Ishikawa (cell line): ENCODE measurements around the gene SLC7A14.

Experiments used
- CEBPB ChIP-seq: IDR thresholded peaks from 2 replicates; pipeline ENCODE4 v1.6.1; 2012
- CREB1 ChIP-seq: IDR thresholded peaks from 2 replicates; pipeline ENCODE4 v1.6.1; 2012; ENCODE audit warnings: low read depth
- EGR1 ChIP-seq: IDR thresholded peaks from 2 replicates; pipeline ENCODE4 v1.6.1; 2012
- EP300 ChIP-seq: IDR thresholded peaks from 2 replicates; pipeline ENCODE4 v1.6.1; 2012; ENCODE audit warnings: borderline replicate concordance
- FOXM1 ChIP-seq: IDR thresholded peaks from 2 replicates; pipeline ENCODE4 v1.6.1; 2012; ENCODE audit warnings: low read depth, borderline replicate concordance
- MAX ChIP-seq: IDR thresholded peaks from 2 replicates; pipeline ENCODE4 v1.6.1; 2012
- NFIC ChIP-seq: IDR thresholded peaks from 2 replicates; pipeline ENCODE4 v1.6.1; 2012
- RAD21 ChIP-seq: IDR thresholded peaks from 2 replicates; pipeline ENCODE4 v1.6.1; 2012; ENCODE audit warnings: low read depth
- REST ChIP-seq: IDR thresholded peaks from 2 replicates; pipeline ENCODE4 v1.6.1; 2012; ENCODE audit warnings: low read depth, mild to moderate bottlenecking
- TAF1 ChIP-seq: IDR thresholded peaks from 2 replicates; pipeline ENCODE4 v1.6.1; 2012; ENCODE audit warnings: low read depth, mild to moderate bottlenecking
- TCF12 ChIP-seq: IDR thresholded peaks from 2 replicates; pipeline ENCODE4 v1.6.1; 2012; ENCODE audit warnings: low read depth
- TEAD4 ChIP-seq: IDR thresholded peaks from 2 replicates; pipeline ENCODE4 v1.6.1; 2012
- USF1 ChIP-seq: IDR thresholded peaks from 2 replicates; pipeline ENCODE4 v1.6.1; 2012
- YY1 ChIP-seq: IDR thresholded peaks from 2 replicates; pipeline ENCODE4 v1.6.1; 2012; ENCODE audit warnings: low read depth
- ZBTB7A ChIP-seq: IDR thresholded peaks from 2 replicates; pipeline ENCODE4 v1.6.1; 2012; ENCODE audit warnings: low read depth

SLC7A14 gene

GRCh38 chr3:170606675-170607074 is 20.8 kb upstream of the SLC7A14 start:
- TF ChIP-seq FOXM1 (no peak), MAX (no peak), EGR1 (no peak), REST (no peak), USF1 (no peak), NFIC (no peak), RAD21 (no peak), TCF12 (no peak), CEBPB (no peak), CREB1 (no peak), TAF1 (no peak), TEAD4 (no peak), ZBTB7A (no peak), EP300 (no peak)

GRCh38 chr3:170605490-170605889 is 19.6 kb upstream of the SLC7A14 start:
- TF ChIP-seq FOXM1, result no peak
- no peak for TF ChIP-seq EP300
- TF ChIP-seq RAD21, result no peak
- TF ChIP-seq TEAD4, result no peak
- TF ChIP-seq YY1, result no peak
- TF ChIP-seq USF1, result no peak
- TF ChIP-seq CEBPB, result no peak
- no peak for TF ChIP-seq MAX
- no peak for TF ChIP-seq NFIC
- no peak for TF ChIP-seq REST
- no peak for TF ChIP-seq TCF12
- no peak for TF ChIP-seq TAF1
- no peak for TF ChIP-seq CREB1
- TF ChIP-seq EGR1, result no peak
- no peak for TF ChIP-seq ZBTB7A

- TF ChIP-seq REST (peak; percentile 87), MAX (no peak)
Measured at GRCh38 chr3:170603770-170604510, 18.1 kb upstream of the SLC7A14 start.

- no peak for TF ChIP-seq REST
- no peak for TF ChIP-seq EP300
- TF ChIP-seq FOXM1, result no peak
- TF ChIP-seq NFIC, result no peak
- no peak for TF ChIP-seq TEAD4
- no peak for TF ChIP-seq TCF12
- no peak for TF ChIP-seq TAF1
- no peak for TF ChIP-seq CREB1
- no peak for TF ChIP-seq RAD21
- TF ChIP-seq CEBPB, result no peak
- TF ChIP-seq MAX, result no peak
- TF ChIP-seq ZBTB7A, result no peak
- TF ChIP-seq EGR1, result no peak
- no peak for TF ChIP-seq USF1
- TF ChIP-seq YY1, result no peak
Measured at GRCh38 chr3:170602556-170602955, 16.7 kb upstream of the SLC7A14 start.
